GM19467 (cell line): ENCODE results near the gene SLC1A2.

Experiments used
- ATAC-seq: cut with Tn5 transposase; IDR thresholded peaks from one replicate; pipeline ENCODE4 v1.9.1; 2021; ENCODE audit warnings: mild to moderate bottlenecking, moderate library complexity; ENCODE audit not compliant: unreplicated experiment

The SLC1A2 gene

DNA sequence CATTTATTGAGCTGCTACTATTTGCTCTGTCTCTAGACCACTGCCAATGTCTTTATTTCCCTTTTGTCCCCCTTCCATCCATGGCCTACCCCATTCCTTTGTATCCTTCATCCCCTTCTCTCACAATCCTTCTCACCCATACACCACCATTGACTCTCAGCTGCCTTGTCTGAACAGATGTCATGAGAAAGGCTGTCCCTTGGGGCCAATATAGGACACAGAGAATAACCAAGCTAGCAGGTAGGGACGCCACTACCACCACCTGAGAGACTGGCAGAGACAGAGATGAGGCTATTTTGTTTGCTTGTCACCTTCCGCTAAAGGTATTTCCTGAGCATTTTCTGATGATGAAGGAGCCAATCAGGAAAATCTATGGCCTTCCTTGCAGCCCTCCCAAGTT is 141.5 kb downstream of the SLC1A2 start:
- no peak for ATAC-seq

GRCh38 chr11:35276396-35277145 is 142.8 kb downstream of the SLC1A2 start:
- ATAC-seq, result no peak

DNA sequence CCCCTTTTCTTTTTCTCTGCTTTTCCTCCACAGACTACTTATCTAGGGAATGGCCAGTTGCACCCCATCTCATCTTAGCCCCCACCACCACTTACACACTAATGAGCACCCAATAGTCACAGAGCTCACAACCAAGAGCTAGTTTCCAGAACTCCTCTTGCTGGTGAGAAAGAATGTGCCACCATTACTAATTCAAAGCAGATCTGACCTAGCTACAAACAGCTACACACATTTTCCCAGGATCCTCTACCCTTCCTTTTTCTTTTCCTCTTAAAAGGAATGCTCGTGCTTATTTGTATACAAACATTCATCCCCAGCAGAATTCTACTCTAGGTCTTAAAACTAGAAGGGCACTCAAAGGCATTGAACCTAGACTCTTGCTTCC is 143.6 kb downstream of the SLC1A2 start:
- ATAC-seq, result no peak

DNA sequence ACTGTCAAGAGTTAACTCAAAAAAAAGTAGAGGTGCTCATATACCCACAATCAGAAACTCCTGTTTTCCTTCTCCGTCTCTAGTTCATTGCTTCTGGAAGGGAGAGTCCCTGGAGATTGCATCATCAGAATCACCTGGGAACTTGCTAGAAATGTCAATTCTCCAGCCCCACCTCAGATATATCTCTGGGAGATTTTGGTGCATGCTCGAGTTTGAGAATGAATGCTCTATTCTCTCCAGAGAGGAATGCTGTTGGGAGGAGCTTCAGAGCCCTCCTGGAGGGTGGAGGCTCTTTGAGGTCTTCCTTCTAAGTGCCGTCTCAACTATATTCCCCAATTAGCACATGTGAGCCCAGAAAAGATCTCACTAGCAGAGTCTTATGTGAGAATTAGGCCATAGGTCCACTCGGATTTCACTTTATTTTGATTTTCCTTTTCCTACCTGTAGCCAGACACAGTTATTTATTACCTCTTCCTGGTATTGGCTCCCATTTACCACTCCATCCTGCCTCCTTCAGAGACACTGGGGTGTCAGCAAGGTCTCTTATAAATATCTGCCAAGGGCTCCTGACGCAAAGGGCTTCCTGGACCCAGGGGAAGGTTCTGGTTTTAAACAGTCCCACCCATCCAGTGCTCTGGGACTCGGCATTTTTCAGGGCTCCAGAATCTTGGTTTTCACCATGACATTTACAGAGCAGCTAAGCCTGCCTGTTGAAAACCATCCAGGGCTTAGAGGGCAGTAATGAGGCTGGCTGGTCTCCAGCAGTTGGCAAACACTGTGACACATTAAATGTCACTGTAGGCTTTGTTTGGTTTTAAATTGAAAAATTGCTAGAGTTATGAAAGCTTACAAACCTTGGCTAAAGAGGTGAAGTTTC is 144.2 kb downstream of the SLC1A2 start:
- no peak for ATAC-seq

- ATAC-seq, result peak; percentile 79
Measured at GRCh38 chr11:35272391-35272902, 146.9 kb downstream of the SLC1A2 start.

- no peak for ATAC-seq
Measured at GRCh38 chr11:35271031-35271430, 148.3 kb downstream of the SLC1A2 start.

DNA sequence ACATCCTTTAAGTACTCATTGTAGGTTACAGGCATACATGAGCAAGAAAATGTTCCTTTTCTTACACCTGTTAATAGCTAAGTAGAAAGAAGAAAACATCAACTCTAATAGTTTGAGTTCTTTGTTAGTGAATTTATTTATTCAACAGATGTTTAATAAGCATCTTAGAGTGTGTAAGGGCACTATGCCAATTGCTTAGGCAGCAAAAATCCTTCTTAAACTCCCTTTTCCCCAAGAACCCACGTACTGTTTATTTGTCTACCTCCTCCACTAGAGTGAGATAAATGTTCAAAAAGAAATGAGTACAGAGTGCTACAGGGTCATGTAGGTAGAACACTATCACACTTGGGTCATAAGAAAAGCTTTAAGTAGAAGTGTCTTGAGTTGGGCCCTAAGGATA is 149.0 kb downstream of the SLC1A2 start:
- ATAC-seq, result no peak

DNA sequence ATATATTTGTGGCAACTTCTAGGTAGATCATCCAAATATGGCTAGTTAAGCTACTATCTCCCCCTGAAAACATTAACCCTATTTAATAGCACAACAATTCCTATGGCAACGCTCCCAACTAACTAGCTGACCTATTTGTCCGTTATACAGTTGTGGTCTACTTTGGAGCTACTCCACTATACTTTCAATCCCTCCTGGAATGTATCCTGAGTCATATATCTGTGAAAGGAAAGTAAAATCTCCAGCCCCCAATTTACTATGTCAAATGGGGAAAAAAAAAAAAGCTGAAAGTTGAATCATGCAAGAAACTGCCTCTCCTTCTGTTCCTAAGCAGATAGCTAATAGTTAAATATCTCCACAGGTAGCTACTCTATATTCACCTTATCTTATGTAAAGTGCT is 151.9 kb downstream of the SLC1A2 start:
- no peak for ATAC-seq

DNA sequence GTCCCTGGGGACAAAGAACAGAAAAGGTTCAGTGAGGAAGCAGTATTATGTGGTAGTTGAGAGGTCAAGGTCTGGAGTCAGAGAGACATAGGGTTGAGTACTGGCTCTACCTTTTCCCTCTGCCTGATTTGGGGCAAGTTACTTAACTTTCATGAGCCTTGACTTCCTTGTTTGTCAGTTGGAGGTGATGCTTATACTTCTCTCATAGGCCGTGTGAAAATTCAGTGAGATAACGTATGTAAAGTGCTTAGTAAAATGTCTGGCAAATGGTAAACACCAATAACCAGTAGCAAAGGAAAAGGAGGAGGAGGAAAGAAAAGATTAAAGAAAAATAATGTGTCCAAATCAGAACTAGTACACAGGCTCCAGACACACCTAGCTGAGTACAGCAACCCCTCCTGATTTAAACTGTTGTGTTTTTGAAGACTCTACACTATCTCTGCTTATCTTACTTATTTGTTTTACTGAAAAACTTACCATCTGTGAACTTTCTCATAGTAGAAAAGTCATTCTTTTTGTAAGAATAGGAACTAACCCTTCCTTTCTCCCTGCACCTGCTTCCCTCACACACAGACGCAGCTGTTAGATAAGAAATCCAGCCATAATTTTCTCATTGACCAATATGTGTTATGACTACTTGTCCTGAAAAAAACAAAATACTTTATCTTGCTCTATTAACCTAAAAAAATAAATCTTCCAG is 153.5 kb downstream of the SLC1A2 start:
- no peak for ATAC-seq

- ATAC-seq, result no peak
Measured at GRCh38 chr11:35262735-35263134, 156.6 kb downstream of the SLC1A2 start.

DNA sequence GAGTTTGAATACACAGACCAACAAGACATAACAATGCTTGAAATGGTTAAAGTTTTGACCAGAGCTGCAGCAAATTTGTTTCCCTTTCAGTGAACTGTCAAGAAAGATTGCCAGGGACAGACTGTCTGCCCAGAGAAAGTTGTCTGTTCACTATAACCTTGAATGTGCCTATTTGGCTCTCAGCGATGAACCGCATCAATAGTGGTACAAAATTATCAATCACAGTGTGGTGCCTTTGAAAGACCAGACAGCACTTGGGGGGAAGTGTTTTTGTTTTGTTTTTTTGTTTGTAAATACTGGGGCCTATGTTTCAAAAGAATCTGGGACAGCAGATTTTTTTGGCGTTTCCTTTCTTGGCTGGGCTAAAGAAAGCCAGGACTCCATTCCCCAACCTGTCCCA is 157.3 kb downstream of the SLC1A2 start:
- ATAC-seq, result no peak

GRCh38 chr11:35261197-35261596 is 158.2 kb downstream of the SLC1A2 start:
- no peak for ATAC-seq

GRCh38 chr11:35260342-35260985 is 158.9 kb downstream of the SLC1A2 start:
- ATAC-seq, result no peak

GRCh38 chr11:35259529-35259928 is 159.8 kb downstream of the SLC1A2 start:
- no peak for ATAC-seq

DNA sequence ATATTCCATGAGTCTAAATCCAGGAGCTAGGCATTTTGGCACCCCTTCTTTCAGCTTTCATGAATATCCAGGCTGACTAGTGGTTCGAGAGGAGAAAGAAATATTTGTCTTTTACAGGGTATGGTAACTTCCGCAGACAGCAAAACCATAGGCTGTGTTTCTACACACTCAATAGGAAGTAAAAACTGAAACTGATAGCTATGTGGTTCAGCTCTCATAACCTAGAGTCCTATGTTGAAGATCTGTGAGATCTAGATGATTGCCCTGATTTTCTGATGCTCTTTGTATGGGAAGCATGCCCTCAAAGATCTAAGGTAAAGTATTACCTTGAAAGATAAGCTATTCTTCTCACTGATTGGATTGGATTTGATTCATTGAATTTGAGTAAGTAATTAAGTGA is 162.1 kb downstream of the SLC1A2 start:
- peak; percentile 98 for ATAC-seq

DNA sequence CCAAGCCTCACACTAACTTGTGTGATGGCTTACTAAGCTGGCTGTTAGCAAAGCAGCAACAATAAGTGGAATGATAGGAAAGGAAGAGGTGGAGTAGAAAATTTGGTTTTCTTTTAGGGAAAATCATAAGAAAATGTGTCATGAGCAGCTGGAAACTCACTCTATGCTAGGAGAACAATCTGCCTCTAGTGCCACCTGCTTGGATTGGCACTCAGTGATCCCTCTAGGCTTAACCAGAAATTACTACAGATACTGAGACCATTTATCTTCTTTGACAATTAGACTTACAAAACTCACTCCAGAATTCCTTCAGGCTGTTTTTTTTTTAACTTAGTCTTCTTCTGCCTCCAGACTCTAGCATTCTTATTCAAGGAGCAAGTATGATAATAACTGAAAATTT is 163.1 kb downstream of the SLC1A2 start:
- no peak for ATAC-seq

DNA sequence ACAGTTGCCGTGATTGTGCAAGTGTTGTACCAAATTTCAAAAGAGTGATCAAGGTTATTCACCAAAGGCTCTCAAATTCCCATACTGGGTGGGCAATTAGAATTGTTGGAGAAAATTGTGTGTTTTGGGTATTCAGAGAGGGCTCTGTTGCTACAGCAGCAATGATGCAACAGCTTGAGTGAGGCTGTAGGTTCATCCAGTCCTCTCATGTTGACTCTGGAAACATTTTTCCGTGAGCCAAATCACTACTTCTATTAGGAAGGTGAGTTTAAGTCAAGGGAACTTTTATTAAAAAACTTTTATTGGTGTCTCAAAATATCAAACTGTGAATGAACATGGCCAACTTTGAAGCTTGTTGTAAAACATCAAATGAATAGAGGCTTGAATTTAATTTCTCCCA is 163.8 kb downstream of the SLC1A2 start:
- no peak for ATAC-seq

GRCh38 chr11:35253237-35253636 is 166.1 kb downstream of the SLC1A2 start:
- no peak for ATAC-seq

GRCh38 chr11:35250621-35251020 is 168.7 kb downstream of the SLC1A2 start:
- no peak for ATAC-seq

GRCh38 chr11:35250192-35250591 is 169.2 kb downstream of the SLC1A2 start:
- no peak for ATAC-seq
